Ovary (tissue), 9 donors: Measurements from ENCODE around the gene CCL14. TPM values are rescaled to one million over a fixed set of nuclear protein-coding genes. Genes with fewer than 3 reads are reported as not detected.

Experiments used
- DNase-seq, 5 donors: peaks; one replicate each; pipeline ENCODE4 v3.0.0-alpha.2; 2019 to 2020
- H3K27ac ChIP-seq, 2 donors: fragments of 200-600 bp; one replicate each; pipeline versions ENCODE4 v1.5.1 to v1.8.0; 2019 to 2022
- H3K27me3 ChIP-seq: fragments of 200-600 bp; one replicate; pipeline ENCODE4 v1.8.0; 2022
- H3K36me3 ChIP-seq: fragments of 200-600 bp; sonication (generic); one replicate; pipeline ENCODE4 v1.5.1; 2019
- H3K4me1 ChIP-seq: one replicate; pipeline ENCODE4 v1.8.1; 2013; ENCODE audit warnings: mild to moderate bottlenecking, moderate library complexity; ENCODE audit not compliant: insufficient read depth
- H3K4me3 ChIP-seq: fragments of 200-600 bp; sonication (generic); one replicate; pipeline ENCODE4 v1.5.1; 2017
- H3K9me3 ChIP-seq, 2 donors: fragments of 200-600 bp in 1 of 2; sonication (generic) in 1 of 2; one replicate each; pipeline versions ENCODE4 v1.5.1 to v1.8.1; 2013 to 2019; ENCODE audit warnings: mild to moderate bottlenecking in 1 of 2, moderate library complexity in 1 of 2
- EP300 ChIP-seq: sonication (generic); formaldehyde crosslinking; IDR thresholded peaks from one replicate; pipeline ENCODE4 v1.6.1; 2017; ENCODE audit warnings: antibody characterized with exemption
- POLR2A ChIP-seq: fragments of 450-650 bp; IDR thresholded peaks from one replicate; pipeline ENCODE4 v1.6.1; 2017; ENCODE audit warnings: antibody characterized with exemption, mild to moderate bottlenecking, moderate library complexity
- WGBS, 3 donors: extraction: QIAGEN DNeasy Blood & Tissue Kit in 1 of 3; methylation state at CpG; one replicate each; pipeline versions ENCODE4 v1.1.5 to v1.1.7; 2013 to 2017; 5-methylcytosine and 5-hydroxymethylcytosine counted together
- intact Hi-C, 4 donors: fragments of 100-400 bp; cut with DNase I; formaldehyde crosslinking; loops; one replicate each; pipeline versions ENCODE4 v1.11.0 to v1.15.1; 2022 to 2023
- polyA plus RNA-seq, 2 donors: library from polyadenylated mRNA; stranded (reverse); fragments of 200-250 nt in 1 of 2; fragments of 350-450 nt in 1 of 2; fragmentation: Illumina TruSeq in 1 of 2; extraction: RNeasy Lipid Tissue Mini Kit (QIAGEN cat#74804) in 1 of 2; gene quantifications; one replicate each; pipeline ENCODE4 v1.2.3, GENCODE V29; 2013 to 2014
- total RNA-seq, 7 donors: library from RNA; depleted of rRNA in 2 of 7; stranded (reverse); fragments of >200 nt in 2 of 7; fragmentation: NEBNext Ultra II Directional in 3 of 7; extraction: Animal tissue kit (Norgen Biotek cat#: 25700) in 3 of 7; gene quantifications; one replicate each; pipeline versions ENCODE4 v1.1.0 to v1.2.4, GENCODE V29; 2016 to 2023
- TF ChIP-seq, protein P1 (sequence below), 3 donors: fragments of 450-650 bp in 2 of 3; fragments of 200-600 bp in 1 of 3; IDR thresholded peaks; one replicate each; pipeline versions ENCODE4 v1.5.1 to v1.8.0; 2016 to 2022; ENCODE audit warnings: antibody characterized with exemption in 3 of 3, mild to moderate bottlenecking in 1 of 3
- donor health status: DM: no; HTN: no; CAD: no; lungs with moderate emphysema.
- donor health status: DM: no; HTN: no; CAD: no.
- donor health status: Bipolar disorder and iron deficiency.
- donor health status: DM: yes; HTN: yes; CAD: no.
- donor health status: DM: no; HTN: no; CAD: no.
- donor health status: DM: yes; HTN: yes; CAD: no.

CCL14 gene
- total and polyA plus RNA-seq, 9 donors, result 3.3 to 411 (median 15.1) TPM

DNA sequence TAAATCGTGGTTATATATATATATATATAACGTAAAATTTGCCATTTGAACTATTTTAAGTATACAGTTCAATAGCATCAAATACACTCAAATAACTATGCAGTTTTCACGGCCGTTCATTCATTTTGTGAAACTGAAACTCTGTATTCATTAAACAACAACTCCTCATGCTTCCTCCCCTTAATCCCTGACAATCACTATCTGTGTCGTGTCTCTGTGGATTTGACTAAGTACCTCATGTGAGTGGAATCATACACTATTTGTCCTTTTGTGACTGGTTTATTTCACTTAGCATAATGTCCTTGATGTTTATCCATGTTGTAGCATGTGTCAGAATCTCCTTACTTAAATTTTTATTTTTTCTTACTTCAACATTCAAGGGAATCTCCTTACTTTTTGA lies 28.4 kb upstream of the CCL14 start:
- Histone ChIP-seq H3K4me1 (no peaks in the 10 kb centered on the region), H3K4me3 (no peak overlapping the region), H3K9me3 (peaks cover 0 to 12% of the 10 kb centered on the region in 2 donors), H3K27me3 (no peaks in the 10 kb centered on the region), H3K36me3 (no peaks in the 10 kb centered on the region), H3K27ac (no peak overlapping the region)
- TF ChIP-seq EP300 (no peak), POLR2A (no peak)
- TF ChIP-seq, protein P1, sequence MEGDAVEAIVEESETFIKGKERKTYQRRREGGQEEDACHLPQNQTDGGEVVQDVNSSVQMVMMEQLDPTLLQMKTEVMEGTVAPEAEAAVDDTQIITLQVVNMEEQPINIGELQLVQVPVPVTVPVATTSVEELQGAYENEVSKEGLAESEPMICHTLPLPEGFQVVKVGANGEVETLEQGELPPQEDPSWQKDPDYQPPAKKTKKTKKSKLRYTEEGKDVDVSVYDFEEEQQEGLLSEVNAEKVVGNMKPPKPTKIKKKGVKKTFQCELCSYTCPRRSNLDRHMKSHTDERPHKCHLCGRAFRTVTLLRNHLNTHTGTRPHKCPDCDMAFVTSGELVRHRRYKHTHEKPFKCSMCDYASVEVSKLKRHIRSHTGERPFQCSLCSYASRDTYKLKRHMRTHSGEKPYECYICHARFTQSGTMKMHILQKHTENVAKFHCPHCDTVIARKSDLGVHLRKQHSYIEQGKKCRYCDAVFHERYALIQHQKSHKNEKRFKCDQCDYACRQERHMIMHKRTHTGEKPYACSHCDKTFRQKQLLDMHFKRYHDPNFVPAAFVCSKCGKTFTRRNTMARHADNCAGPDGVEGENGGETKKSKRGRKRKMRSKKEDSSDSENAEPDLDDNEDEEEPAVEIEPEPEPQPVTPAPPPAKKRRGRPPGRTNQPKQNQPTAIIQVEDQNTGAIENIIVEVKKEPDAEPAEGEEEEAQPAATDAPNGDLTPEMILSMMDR (IDR thresholded peaks at IDR 0.05), result no peak
- intact Hi-C loops, result no loop called here
- 61 to 71% (median 71%) methylated on average over 5 of the region's 5 CpGs for WGBS, 3 donors
- no peak for DNase-seq

GRCh38 chr17:36011201-36011600 lies 24.7 kb upstream of the CCL14 start:
- WGBS, 3 donors, result 68 to 87% (median 69%) methylated on average over 2 of the region's 2 CpGs
- peaks cover 0 to 12% of the 10 kb centered on the region in 2 donors for H3K9me3 ChIP-seq
- H3K4me1 ChIP-seq, result no peaks in the 10 kb centered on the region
- no peak for DNase-seq
- intact Hi-C loops, result no loop called here
- H3K27ac ChIP-seq, result no peak overlapping the region
- H3K36me3 ChIP-seq, result no peaks in the 10 kb centered on the region
- no peak for TF ChIP-seq POLR2A
- no peak overlapping the region for H3K4me3 ChIP-seq
- no peaks in the 10 kb centered on the region for H3K27me3 ChIP-seq

GRCh38 chr17:36008998-36009665 lies 22.6 kb upstream of the CCL14 start:
- Histone ChIP-seq H3K9me3 (peaks cover 0 to 12% of the 10 kb centered on the region in 2 donors), H3K4me3 (no peak overlapping the region), H3K27ac (no peak overlapping the region), H3K36me3 (no peaks in the 10 kb centered on the region), H3K27me3 (no peaks in the 10 kb centered on the region), H3K4me1 (no peaks in the 10 kb centered on the region)
- WGBS, 3 donors, result 71 to 82% (median 76%) methylated on average over 14 of the region's 14 CpGs
- TF ChIP-seq POLR2A (no peak), EP300 (no peak)
- TF ChIP-seq, protein P1 (IDR thresholded peaks at IDR 0.05), result no peak
- intact Hi-C loops, result no loop called here
- DNase-seq, result no peak

DNA sequence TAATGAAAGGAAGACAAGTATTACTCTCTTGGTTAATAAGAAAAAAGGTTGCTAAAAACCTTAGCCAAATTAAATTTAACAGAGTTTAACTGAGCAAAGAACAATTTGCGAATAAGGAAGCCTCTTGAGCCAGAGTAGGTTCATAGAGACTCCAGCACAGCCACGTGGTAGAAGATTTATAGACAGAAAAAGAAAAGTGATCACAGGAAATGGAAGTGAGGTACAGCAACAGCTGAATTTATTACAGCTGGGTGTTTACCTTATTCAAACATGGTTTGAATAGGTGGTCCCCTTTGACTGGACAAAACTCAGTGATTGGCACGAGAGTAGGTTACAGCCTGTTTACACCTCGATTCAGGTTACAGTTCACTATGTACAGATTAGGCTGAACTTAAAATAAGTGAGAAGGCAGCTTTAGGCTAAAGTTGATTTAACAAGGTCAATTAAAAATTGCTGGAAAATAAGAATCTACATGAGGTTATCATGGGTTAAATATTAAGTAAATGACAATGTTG lies 18.1 kb upstream of the CCL14 start:
- no peak for DNase-seq
- no peak for TF ChIP-seq POLR2A
- TF ChIP-seq, protein P1 (IDR thresholded peaks at IDR 0.05), result no peak
- TF ChIP-seq EP300, result no peak
- H3K9me3 ChIP-seq, result no peaks in the 10 kb centered on the region
- H3K4me3 ChIP-seq, result no peak overlapping the region
- 42 to 47% (median 43%) methylated on average over 4 of the region's 4 CpGs for WGBS, 3 donors
- no peaks in the 10 kb centered on the region for H3K27me3 ChIP-seq
- intact Hi-C loops, result no loop called here
- no peak overlapping the region for H3K27ac ChIP-seq
- H3K4me1 ChIP-seq, result no peaks in the 10 kb centered on the region
- H3K36me3 ChIP-seq, result no peaks in the 10 kb centered on the region

DNA sequence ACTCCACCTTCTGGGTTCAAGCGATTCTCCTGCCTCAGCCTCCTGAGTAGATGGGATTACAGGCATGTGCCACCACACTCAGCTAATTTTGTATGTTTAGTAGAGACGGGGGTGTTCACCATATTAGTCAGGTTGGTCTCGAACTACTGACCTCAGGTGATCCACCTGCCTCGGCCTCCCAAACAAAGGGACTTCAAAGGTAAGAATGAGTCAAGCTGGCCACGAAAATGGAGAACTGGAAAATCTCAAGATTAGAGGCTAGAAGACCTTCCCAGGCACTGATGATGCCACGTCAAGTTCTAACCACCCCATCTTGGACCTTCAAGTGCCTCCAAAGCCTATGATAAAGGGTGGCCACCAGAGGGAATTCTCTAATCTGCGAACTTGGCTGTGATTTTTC lies 16.1 kb upstream of the CCL14 start:
- intact Hi-C loops, result no loop called here
- Histone ChIP-seq H3K27me3 (no peaks in the 10 kb centered on the region), H3K4me1 (no peaks in the 10 kb centered on the region), H3K4me3 (no peak overlapping the region), H3K36me3 (no peaks in the 10 kb centered on the region), H3K27ac (no peak overlapping the region), H3K9me3 (no peaks in the 10 kb centered on the region)
- no peak for TF ChIP-seq EP300
- TF ChIP-seq, protein P1 (IDR thresholded peaks at IDR 0.05), result no peak
- DNase-seq, result no peak
- WGBS, 3 donors, result 81 to 87% (median 81%) methylated on average over 7 of the region's 7 CpGs
